Activated CD4-positive, alpha-beta T cell treated with anti-CD3 and anti-CD28 coated beads for 36 hours (primary cell): Measurements from ENCODE around the gene MS4A8. TPM values are rescaled to one million over a fixed set of nuclear protein-coding genes. Genes with fewer than 3 reads are reported as not detected.

ENCODE experiments used
- ATAC-seq: fragments of 200-7000 bp; cut with Tn5 transposase; one replicate; pipeline ENCODE4 v1.10.0; 2021; ENCODE audit warnings: mild to moderate bottlenecking, moderate library complexity
- CTCF ChIA-PET: fragments of 350-600 bp; sonication (Branson Sonifier 250); formaldehyde crosslinking; loops from one replicate; lab custom pipeline; 2021; ENCODE audit warnings: antibody characterized with exemption; lab: Charles Lee
- POLR2A ChIA-PET: fragments of 350-600 bp; sonication (Branson Sonifier 250); formaldehyde crosslinking; loops from one replicate; lab custom pipeline; 2021; ENCODE audit warnings: antibody characterized with exemption, inconsistent platforms; lab: Charles Lee
- DNase-seq: peaks from one replicate; pipeline ENCODE4 v3.0.0-alpha.2; 2020
- H3K27ac Mint-ChIP-seq: one replicate; pipeline ENCODE4 v1.8.0; 2021; ENCODE audit warnings: mixed read lengths
- H3K27me3 Mint-ChIP-seq: one replicate; pipeline ENCODE4 v1.8.0; 2021; ENCODE audit warnings: mixed read lengths
- H3K36me3 Mint-ChIP-seq: one replicate; pipeline ENCODE4 v1.8.0; 2021; ENCODE audit warnings: low read depth, mixed read lengths
- H3K4me1 Mint-ChIP-seq: one replicate; pipeline ENCODE4 v1.8.0; 2021; ENCODE audit warnings: mixed read lengths
- H3K4me3 Mint-ChIP-seq: one replicate; pipeline ENCODE4 v1.8.0; 2021; ENCODE audit warnings: mild to moderate bottlenecking, moderate library complexity, mixed read lengths
- H3K9me3 Mint-ChIP-seq: one replicate; pipeline ENCODE4 v1.8.0; 2021; ENCODE audit warnings: low read depth, mixed read lengths
- intact Hi-C, 2 experiments: fragments of 100-400 bp; cut with DNase I in 1 of 2; cut with micrococcal nuclease in 1 of 2; formaldehyde crosslinking; loops; one replicate each; pipeline versions ENCODE4 v1.14.2 to v1.15.1; 2022 to 2024; cut with DNase I, micrococcal nuclease
- total RNA-seq, 2 experiments: library from RNA; stranded (reverse); gene quantifications; one replicate each; pipeline ENCODE4 v1.2.3, GENCODE V29; 2021

MS4A8 gene
- total RNA-seq, 2 experiments from 2014 or later = not detected

DNA sequence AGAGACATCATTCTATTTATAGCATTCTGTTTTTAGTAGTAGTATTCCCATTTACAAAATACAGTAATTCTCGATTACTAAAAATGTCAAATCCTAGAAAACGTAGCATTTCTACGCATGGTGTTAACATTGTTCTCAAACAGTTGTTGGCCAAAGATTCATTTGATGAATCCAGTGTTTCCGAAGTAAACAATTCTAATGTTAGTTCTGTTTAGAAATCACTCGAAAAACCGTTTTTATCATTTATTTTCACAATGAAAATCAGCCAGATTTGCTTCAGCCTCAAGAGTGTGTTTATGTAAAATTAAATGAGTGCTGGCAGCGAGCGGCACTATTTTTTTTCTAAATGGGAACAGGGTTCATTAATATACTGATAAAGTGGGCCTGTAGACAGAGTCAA lies 32.2 kb downstream of the MS4A8 start:
- Mint-ChIP-seq H3K4me3 (no peak overlapping the region), H3K4me1 (no peaks in the 10 kb centered on the region), H3K9me3 (no peaks in the 10 kb centered on the region), H3K27ac (no peak overlapping the region), H3K36me3 (no peaks in the 10 kb centered on the region), H3K27me3 (peaks cover 13% of the 10 kb centered on the region)
- no peak for ATAC-seq
- ChIA-PET CTCF (no interaction called here), POLR2A (no interaction called here)
- intact Hi-C loops = no loop called here
- DNase-seq = no peak

DNA sequence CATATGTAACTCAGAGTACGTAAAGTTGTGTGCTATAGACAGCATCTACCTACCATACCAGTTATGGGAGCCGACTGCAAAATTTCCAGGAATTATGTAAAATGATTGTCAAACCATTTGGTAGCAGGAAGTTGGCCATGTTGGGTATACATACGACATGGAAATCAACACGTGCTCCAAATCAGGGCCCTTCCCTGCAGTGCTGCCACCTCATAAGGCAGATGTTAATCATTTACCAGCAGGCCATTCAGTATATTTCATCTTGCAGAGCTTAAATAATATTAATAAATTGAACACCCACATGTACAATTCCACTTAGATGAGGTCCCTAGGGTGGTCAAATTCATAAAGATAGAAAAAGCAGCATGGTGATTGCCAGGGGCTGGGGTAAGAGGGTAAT lies 34.9 kb downstream of the MS4A8 start:
- ATAC-seq = no peak
- ChIA-PET POLR2A (no interaction called here), CTCF (interaction anchor here (0.8 kb wide), 1 partner anchor 41 kb away, joined by 3 read pairs; no protein-coding TSS in a partner anchor)
- H3K36me3 Mint-ChIP-seq = no peaks in the 10 kb centered on the region
- DNase-seq = no peak
- no peak overlapping the region for H3K27ac Mint-ChIP-seq
- no peak overlapping the region for H3K4me3 Mint-ChIP-seq
- peaks cover 8% of the 10 kb centered on the region for H3K27me3 Mint-ChIP-seq
- no peaks in the 10 kb centered on the region for H3K9me3 Mint-ChIP-seq
- intact Hi-C loops = no loop called here
- no peaks in the 10 kb centered on the region for H3K4me1 Mint-ChIP-seq

DNA sequence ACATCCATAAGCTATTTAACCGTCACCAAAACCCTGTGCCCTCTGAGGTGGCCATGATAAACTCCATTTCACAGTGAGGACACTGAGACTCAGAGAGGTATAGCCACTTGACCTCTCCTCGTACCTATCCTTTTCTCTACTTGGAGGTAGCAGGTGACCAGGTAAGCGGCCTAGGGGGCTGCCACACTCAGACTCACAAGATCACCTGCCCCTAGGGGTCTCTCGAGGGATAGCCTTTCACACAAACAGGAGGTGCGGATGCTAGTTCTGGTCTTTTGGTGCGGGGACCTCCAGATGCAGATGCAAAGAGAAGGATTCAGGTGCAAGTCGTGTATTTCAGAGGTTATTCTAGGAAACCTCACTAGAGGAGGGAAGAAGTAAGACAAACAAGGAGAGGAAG lies 39.7 kb downstream of the MS4A8 start:
- DNase-seq (no peak), ATAC-seq (no peak)
- H3K27me3 Mint-ChIP-seq = peaks cover 3% of the 10 kb centered on the region
- intact Hi-C loops = no loop called here
- no peak overlapping the region for H3K27ac Mint-ChIP-seq
- POLR2A ChIA-PET = no interaction called here
- H3K4me1 Mint-ChIP-seq = no peaks in the 10 kb centered on the region
- no peaks in the 10 kb centered on the region for H3K36me3 Mint-ChIP-seq
- H3K4me3 Mint-ChIP-seq = no peak overlapping the region
- CTCF ChIA-PET = interaction anchor here (0.7 to 1.4 kb wide), 2 partner anchors 22 to 23 kb away, joined by 3 to 4 read pairs; no protein-coding TSS in a partner anchor
- no peaks in the 10 kb centered on the region for H3K9me3 Mint-ChIP-seq

DNA sequence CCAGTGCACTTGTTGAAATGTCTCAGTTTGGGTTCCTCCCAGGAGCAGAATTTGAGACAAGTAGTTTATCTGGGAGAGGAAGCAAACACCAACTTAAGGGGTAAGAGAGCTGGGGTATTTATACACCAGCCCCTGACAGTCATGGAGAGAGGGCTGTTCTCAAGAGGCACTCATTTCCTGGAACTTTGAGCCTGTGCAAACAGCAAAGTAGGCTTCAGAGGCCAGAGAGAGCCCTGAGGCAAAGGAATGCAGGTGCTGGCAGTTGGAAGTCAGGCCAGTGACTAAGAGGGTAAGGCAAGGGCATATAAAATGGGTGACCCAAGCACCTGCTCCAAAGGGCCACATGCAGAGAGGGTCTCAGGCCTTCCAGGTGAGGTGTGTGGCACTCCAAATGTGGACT lies 41.2 kb downstream of the MS4A8 start:
- ATAC-seq = no peak
- no peak overlapping the region for H3K4me3 Mint-ChIP-seq
- H3K9me3 Mint-ChIP-seq = no peaks in the 10 kb centered on the region
- no peaks in the 10 kb centered on the region for H3K4me1 Mint-ChIP-seq
- H3K27ac Mint-ChIP-seq = no peak overlapping the region
- ChIA-PET POLR2A (no interaction called here), CTCF (interaction anchor here (0.7 to 1.4 kb wide), 2 partner anchors 22 to 49 kb away, joined by 3 read pairs; no protein-coding TSS in a partner anchor)
- no peaks in the 10 kb centered on the region for H3K36me3 Mint-ChIP-seq
- intact Hi-C loops = no loop called here
- no peak for DNase-seq
- H3K27me3 Mint-ChIP-seq = peaks cover 3% of the 10 kb centered on the region

DNA sequence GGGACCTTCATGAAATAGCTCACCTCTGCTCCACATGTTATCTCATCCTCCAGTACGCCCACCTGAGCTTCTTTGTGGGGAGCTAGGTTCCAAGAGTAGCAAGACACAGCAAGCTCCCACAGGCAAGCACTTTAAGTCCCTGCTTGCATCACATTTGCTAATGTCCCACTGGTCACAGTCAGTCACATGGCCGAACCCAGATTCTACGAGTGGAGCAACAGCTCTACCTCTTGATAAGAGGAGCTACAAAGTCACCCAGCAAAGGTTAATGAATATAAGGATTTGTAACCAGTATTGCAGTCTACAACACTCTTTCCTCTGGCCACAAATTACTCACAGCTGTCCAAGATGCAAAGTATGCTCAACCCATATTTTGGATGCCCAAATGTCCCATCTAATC lies 42.0 kb downstream of the MS4A8 start:
- H3K4me3 Mint-ChIP-seq = no peak overlapping the region
- POLR2A ChIA-PET = no interaction called here
- no peaks in the 10 kb centered on the region for H3K36me3 Mint-ChIP-seq
- ATAC-seq (no peak), DNase-seq (no peak)
- H3K4me1 Mint-ChIP-seq = no peaks in the 10 kb centered on the region
- peaks cover 3% of the 10 kb centered on the region for H3K27me3 Mint-ChIP-seq
- H3K27ac Mint-ChIP-seq = no peak overlapping the region
- intact Hi-C loops = no loop called here
- CTCF ChIA-PET = no interaction called here
- H3K9me3 Mint-ChIP-seq = no peaks in the 10 kb centered on the region

DNA sequence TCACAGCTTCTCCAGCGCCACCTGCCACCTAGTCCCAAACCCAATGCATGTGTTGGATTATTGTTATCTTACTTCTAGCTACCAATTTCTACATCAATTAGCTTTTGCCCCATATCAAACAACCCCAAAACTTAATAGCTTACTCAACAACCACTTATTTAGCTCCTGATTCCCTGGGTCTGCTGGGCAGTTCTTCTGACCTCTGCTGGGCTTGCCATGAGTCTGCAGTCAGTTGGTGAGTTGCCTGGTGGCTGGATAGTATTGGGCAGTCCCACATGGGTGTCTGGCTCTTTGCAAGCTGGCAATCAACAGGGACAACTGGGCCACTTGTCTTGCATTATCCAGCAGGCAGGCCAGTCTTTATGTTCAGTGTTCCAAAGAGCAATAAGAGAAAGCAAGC lies 43.6 kb downstream of the MS4A8 start:
- ATAC-seq = no peak
- no peaks in the 10 kb centered on the region for H3K36me3 Mint-ChIP-seq
- ChIA-PET POLR2A (no interaction called here), CTCF (no interaction called here)
- no peaks in the 10 kb centered on the region for H3K4me1 Mint-ChIP-seq
- H3K27me3 Mint-ChIP-seq = peaks cover 3% of the 10 kb centered on the region
- no peaks in the 10 kb centered on the region for H3K9me3 Mint-ChIP-seq
- no peak for DNase-seq
- no peak overlapping the region for H3K4me3 Mint-ChIP-seq
- H3K27ac Mint-ChIP-seq = no peak overlapping the region
- intact Hi-C loops = no loop called here

DNA sequence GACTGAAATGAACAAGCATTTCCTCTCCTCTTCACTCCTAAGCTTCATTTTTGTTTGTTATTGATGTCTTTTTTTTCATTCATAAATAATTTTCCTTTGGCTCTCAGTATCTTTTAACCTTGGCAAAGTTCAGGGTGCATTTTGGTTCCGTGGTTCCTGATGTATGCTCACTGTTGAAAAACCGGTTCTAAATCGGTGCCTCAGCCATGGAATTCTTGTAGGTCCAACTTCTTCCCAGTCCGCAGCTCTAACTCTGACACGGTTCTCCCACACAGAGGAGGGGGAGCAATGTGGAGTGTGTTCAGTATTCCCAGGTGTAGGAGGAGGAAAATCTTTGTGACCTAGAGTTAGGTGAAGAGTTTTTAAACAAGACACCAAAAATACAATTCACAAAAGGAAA lies 44.7 kb downstream of the MS4A8 start:
- intact Hi-C loops = no loop called here
- no peak overlapping the region for H3K27ac Mint-ChIP-seq
- ChIA-PET POLR2A (no interaction called here), CTCF (interaction anchor here (0.7 kb wide), 1 partner anchor 31 kb away, joined by 3 read pairs; no protein-coding TSS in a partner anchor)
- no peaks in the 10 kb centered on the region for H3K36me3 Mint-ChIP-seq
- H3K4me1 Mint-ChIP-seq = no peaks in the 10 kb centered on the region
- H3K4me3 Mint-ChIP-seq = no peak overlapping the region
- ATAC-seq (no peak), DNase-seq (no peak)
- no peaks in the 10 kb centered on the region for H3K9me3 Mint-ChIP-seq
- H3K27me3 Mint-ChIP-seq = peaks cover 1% of the 10 kb centered on the region

DNA sequence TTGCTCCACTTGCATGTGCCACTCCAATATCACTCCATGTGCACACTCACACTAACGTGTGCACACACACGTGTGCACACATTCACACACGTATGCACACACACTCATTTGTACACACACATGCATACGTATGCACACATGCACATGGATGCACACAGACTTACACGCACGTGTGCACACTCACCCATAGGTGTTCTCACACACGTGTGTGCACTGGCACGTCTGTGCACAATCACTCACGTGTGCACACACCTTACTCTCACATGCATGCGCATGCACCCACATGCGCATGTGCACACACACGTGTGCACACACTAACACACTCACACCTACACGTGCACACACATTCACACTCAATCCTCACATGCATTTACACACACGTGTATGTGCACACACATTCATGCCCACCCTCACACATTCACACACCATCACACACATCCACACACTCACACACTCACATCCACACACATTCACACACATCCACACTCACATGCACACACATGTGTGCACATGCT lies 48.0 kb downstream of the MS4A8 start:
- no peaks in the 10 kb centered on the region for H3K36me3 Mint-ChIP-seq
- H3K4me1 Mint-ChIP-seq = no peaks in the 10 kb centered on the region
- ATAC-seq = no peak
- CTCF ChIA-PET = interaction anchor here (1.0 to 1.1 kb wide), 2 partner anchors 9 to 1695 kb away, joined by 3 to 4 read pairs; partner anchors contain the start of gene MS4A15
- intact Hi-C loops = no loop called here
- H3K27ac Mint-ChIP-seq = no peak overlapping the region
- no peak for DNase-seq
- H3K4me3 Mint-ChIP-seq = no peak overlapping the region
- H3K9me3 Mint-ChIP-seq = no peaks in the 10 kb centered on the region
- POLR2A ChIA-PET = no interaction called here
- H3K27me3 Mint-ChIP-seq = peaks cover 11% of the 10 kb centered on the region

DNA sequence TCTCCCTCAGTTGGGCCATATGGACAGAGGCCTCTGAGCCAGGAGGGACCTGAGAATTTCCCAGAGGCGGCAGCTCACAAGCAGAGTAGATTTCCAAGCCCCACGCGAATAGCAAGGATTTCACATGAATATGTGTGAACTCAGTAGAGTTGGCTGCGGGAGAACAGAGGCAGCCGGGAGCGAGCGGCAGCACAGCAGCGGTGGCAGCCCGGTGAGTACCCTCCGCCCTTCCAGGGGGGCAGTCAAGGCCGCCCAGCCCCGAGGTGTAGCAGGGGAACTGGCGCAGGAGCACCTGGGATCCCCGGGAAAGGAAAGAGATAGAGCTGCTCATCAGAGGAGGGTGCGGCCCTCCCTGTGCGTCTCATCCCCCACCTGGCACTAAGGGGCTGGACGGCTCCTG lies 48.8 kb downstream of the MS4A8 start:
- ChIA-PET CTCF (no interaction called here), POLR2A (no interaction called here)
- Mint-ChIP-seq H3K27me3 (peaks cover 12% of the 10 kb centered on the region), H3K36me3 (no peaks in the 10 kb centered on the region), H3K4me1 (no peaks in the 10 kb centered on the region), H3K9me3 (no peaks in the 10 kb centered on the region), H3K4me3 (no peak overlapping the region), H3K27ac (no peak overlapping the region)
- DNase-seq (no peak), ATAC-seq (no peak)
- intact Hi-C loops = no loop called here

DNA sequence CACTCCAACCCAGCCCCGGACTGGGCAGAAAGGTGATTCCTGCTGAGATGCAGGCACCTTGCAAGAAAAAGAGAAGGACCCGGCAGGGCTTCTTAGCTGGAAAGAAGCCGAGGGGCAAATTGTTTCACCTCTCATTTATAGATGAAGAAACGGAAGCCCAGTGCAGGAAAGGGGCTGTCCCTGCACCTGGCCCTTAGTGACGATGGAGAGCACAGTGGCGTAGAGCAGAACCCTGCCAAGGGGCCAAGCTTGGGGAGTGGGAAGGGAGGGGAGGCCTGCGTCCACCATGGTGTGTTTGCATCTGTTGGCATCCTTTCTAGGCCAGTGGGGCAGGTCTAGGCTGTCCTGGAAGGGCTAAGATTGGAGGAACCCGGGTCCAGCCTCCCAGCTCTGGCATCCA lies 49.4 kb downstream of the MS4A8 start:
- Mint-ChIP-seq H3K27me3 (peaks cover 12% of the 10 kb centered on the region), H3K27ac (no peak overlapping the region), H3K9me3 (no peaks in the 10 kb centered on the region), H3K36me3 (no peaks in the 10 kb centered on the region), H3K4me3 (no peak overlapping the region), H3K4me1 (no peaks in the 10 kb centered on the region)
- DNase-seq = no peak
- intact Hi-C loops = no loop called here
- no peak for ATAC-seq
- ChIA-PET POLR2A (no interaction called here), CTCF (interaction anchor here (1.1 kb wide), 1 partner anchor 14 kb away, joined by 3 read pairs; no protein-coding TSS in a partner anchor)

DNA sequence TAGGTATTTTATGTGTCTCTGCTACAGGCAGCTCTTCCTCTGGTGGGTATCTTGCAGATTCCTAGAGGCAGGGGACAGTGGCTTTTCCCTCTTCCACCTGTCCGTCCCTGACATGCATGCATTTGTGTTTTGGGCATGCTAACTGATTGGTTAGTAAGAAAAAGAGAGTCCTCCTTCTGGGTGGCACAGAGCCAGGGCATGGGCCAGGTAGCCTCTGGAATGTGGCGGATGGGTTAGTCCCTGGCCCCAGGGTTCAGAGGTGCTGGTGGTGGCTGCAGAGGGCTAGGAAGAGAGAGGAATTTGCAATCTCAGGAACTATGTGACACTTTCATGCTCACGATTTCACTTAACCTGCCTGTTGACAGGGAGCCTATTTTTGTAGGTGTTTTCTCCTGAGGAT lies 51.5 kb downstream of the MS4A8 start:
- intact Hi-C loops = no loop called here
- no peaks in the 10 kb centered on the region for H3K9me3 Mint-ChIP-seq
- CTCF ChIA-PET = no interaction called here
- DNase-seq (no peak), ATAC-seq (no peak)
- H3K27ac Mint-ChIP-seq = no peak overlapping the region
- no peak overlapping the region for H3K4me3 Mint-ChIP-seq
- H3K27me3 Mint-ChIP-seq = peaks cover 12% of the 10 kb centered on the region
- POLR2A ChIA-PET = no interaction called here
- no peaks in the 10 kb centered on the region for H3K4me1 Mint-ChIP-seq
- no peaks in the 10 kb centered on the region for H3K36me3 Mint-ChIP-seq

DNA sequence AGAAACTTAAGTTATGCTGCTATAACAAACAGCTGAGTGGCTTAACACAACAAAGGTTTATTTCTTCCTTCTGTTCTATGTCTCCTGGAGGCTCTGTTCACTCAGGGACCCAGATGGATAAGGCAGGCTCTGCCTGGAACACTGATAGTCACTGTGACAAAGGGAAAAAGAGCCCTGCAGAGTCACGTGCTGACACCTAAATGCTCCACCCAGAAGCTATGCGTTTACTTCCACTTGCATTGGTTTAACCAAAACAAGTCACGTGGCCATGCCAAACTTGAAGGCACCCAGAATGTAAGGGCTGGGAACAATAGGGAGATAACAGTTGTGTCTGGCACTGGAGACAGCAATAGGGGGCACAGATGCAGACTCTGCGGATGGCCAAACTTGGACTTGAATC lies 53.9 kb downstream of the MS4A8 start:
- ATAC-seq = no peak
- ChIA-PET POLR2A (no interaction called here), CTCF (interaction anchor here (1.0 to 2.6 kb wide), 5 partner anchors 10 to 46 kb away, joined by 3 to 19 read pairs (median 5); no protein-coding TSS in a partner anchor)
- no peaks in the 10 kb centered on the region for H3K9me3 Mint-ChIP-seq
- H3K4me3 Mint-ChIP-seq = no peak overlapping the region
- DNase-seq = no peak
- intact Hi-C loops = no loop called here
- H3K36me3 Mint-ChIP-seq = no peaks in the 10 kb centered on the region
- H3K4me1 Mint-ChIP-seq = no peaks in the 10 kb centered on the region
- no peak overlapping the region for H3K27ac Mint-ChIP-seq
- peaks cover 17% of the 10 kb centered on the region for H3K27me3 Mint-ChIP-seq
